HEK293 (cell line): Measurements from ENCODE around the gene FAM83F.

Source experiments
- KLF1 ChIP-seq: fragments of 450-650 bp; formaldehyde crosslinking; IDR thresholded peaks from 2 replicates; pipeline ENCODE4 v1.5.1; 2016; ENCODE audit warnings: missing biosample characterization, missing genetic modification characterization
- ZNF133 ChIP-seq: fragments of 450-650 bp; formaldehyde crosslinking; IDR thresholded peaks from 2 replicates; pipeline ENCODE4 v1.5.1; 2016; ENCODE audit warnings: missing biosample characterization, missing genetic modification characterization
- ZNF2 ChIP-seq: fragments of 450-650 bp; formaldehyde crosslinking; IDR thresholded peaks from 2 replicates; pipeline ENCODE4 v1.5.1; 2016; ENCODE audit warnings: missing biosample characterization, missing genetic modification characterization
- ZNF274 ChIP-seq, 2 experiments: fragments of 200-500 bp in 1 of 2; fragments of 450-650 bp in 1 of 2; sonication (Bioruptor generic) in 1 of 2; formaldehyde crosslinking in 1 of 2; IDR thresholded peaks; 2 replicates each; pipeline versions ENCODE4 v1.5.1 to v1.6.1; 2014 to 2016; ENCODE audit warnings: borderline replicate concordance in 1 of 2, inconsistent platforms in 1 of 2, low read length in 1 of 2, missing biosample characterization in 1 of 2, missing genetic modification characterization in 1 of 2
- ZNF366 ChIP-seq: fragments of 450-650 bp; formaldehyde crosslinking; conservative IDR thresholded peaks from 2 replicates; pipeline ENCODE4 v1.5.1; 2016; ENCODE audit warnings: missing biosample characterization, missing genetic modification characterization
- TF ChIP-seq, protein P1 (sequence below): fragments of 450-650 bp; formaldehyde crosslinking; IDR thresholded peaks from 2 replicates; pipeline ENCODE4 v1.5.1; 2016; ENCODE audit warnings: missing biosample characterization, missing genetic modification characterization

GRCh38 chr22:39962071-39962470 is 32.7 kb upstream of the FAM83F start:
- TF ChIP-seq ZNF2 (tag by site-specific recombination) (no peak), ZNF274 (IDR thresholded peaks at IDR 0.05; ENCODE audit: low read length) (no peak), ZNF274 (tag by site-specific recombination; IDR thresholded peaks at IDR 0.05; ENCODE audit: borderline replicate concordance) (no peak), KLF1 (no peak), ZNF366 (tag by site-specific recombination) (no peak), ZNF133 (tag by site-specific recombination) (no peak)
- TF ChIP-seq, protein P1, sequence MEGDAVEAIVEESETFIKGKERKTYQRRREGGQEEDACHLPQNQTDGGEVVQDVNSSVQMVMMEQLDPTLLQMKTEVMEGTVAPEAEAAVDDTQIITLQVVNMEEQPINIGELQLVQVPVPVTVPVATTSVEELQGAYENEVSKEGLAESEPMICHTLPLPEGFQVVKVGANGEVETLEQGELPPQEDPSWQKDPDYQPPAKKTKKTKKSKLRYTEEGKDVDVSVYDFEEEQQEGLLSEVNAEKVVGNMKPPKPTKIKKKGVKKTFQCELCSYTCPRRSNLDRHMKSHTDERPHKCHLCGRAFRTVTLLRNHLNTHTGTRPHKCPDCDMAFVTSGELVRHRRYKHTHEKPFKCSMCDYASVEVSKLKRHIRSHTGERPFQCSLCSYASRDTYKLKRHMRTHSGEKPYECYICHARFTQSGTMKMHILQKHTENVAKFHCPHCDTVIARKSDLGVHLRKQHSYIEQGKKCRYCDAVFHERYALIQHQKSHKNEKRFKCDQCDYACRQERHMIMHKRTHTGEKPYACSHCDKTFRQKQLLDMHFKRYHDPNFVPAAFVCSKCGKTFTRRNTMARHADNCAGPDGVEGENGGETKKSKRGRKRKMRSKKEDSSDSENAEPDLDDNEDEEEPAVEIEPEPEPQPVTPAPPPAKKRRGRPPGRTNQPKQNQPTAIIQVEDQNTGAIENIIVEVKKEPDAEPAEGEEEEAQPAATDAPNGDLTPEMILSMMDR (tag by site-specific recombination), result no peak
